Stimulated activated CD8-positive, alpha-beta memory T cell treated with anti-CD3 and anti-CD28 coated beads, Interleukin-7, amount 100 ng/mL, for 1 hour (primary cell): ENCODE results near the gene SLC44A1.

ENCODE experiments used
- DNase-seq, 2 donors: peaks; one replicate each; pipeline ENCODE4 v3.0.0-alpha.2; 2020; ENCODE audit warnings: low read depth in 2 of 2

SLC44A1 gene

GRCh38 chr9:105244003-105244733 is at the start of gene SLC44A1:
Gene SLC44A1, plus strand, starts transcription at chr9:105244651. Its CDS starts 218 bp downstream, at chr9:105244869.
- peak; percentile 78 to 80 for DNase-seq

- no peak for DNase-seq
Measured at GRCh38 chr9:105195259-105195658, 49.2 kb upstream of the SLC44A1 start.

- DNase-seq = no peak
Measured at GRCh38 chr9:105198023-105198422, 46.4 kb upstream of the SLC44A1 start.

- no peak for DNase-seq
Measured at GRCh38 chr9:105198865-105199264, 45.6 kb upstream of the SLC44A1 start.

GRCh38 chr9:105204416-105204815 is 40.0 kb upstream of the SLC44A1 start:
- no peak for DNase-seq

- DNase-seq = no peak
Measured at GRCh38 chr9:105205787-105206495, 38.5 kb upstream of the SLC44A1 start.

GRCh38 chr9:105206496-105206820 is 38.0 kb upstream of the SLC44A1 start:
- DNase-seq = no peak

GRCh38 chr9:105206821-105207699 is 37.4 kb upstream of the SLC44A1 start:
- no peak for DNase-seq

GRCh38 chr9:105216440-105217178 is 27.8 kb upstream of the SLC44A1 start:
- DNase-seq = no peak

GRCh38 chr9:105218673-105219072 is 25.8 kb upstream of the SLC44A1 start:
- no peak for DNase-seq

GRCh38 chr9:105219291-105219805 is 25.1 kb upstream of the SLC44A1 start:
- DNase-seq = no peak

- no peak for DNase-seq
Measured at GRCh38 chr9:105220451-105220850, 24.0 kb upstream of the SLC44A1 start.

GRCh38 chr9:105223544-105224140 is 20.8 kb upstream of the SLC44A1 start:
- DNase-seq = no peak

GRCh38 chr9:105226055-105226454 is 18.4 kb upstream of the SLC44A1 start:
- no peak for DNase-seq

- DNase-seq = no peak
Measured at GRCh38 chr9:105232207-105232606, 12.2 kb upstream of the SLC44A1 start.

- no peak for DNase-seq
Measured at GRCh38 chr9:105233873-105234272, 10.6 kb upstream of the SLC44A1 start.

GRCh38 chr9:105236261-105236660 is 8.2 kb upstream of the SLC44A1 start:
- DNase-seq = no peak

- DNase-seq = no peak
Measured at GRCh38 chr9:105237246-105237645, 7.2 kb upstream of the SLC44A1 start.

GRCh38 chr9:105238302-105238701 is 6.1 kb upstream of the SLC44A1 start:
- DNase-seq = no peak

GRCh38 chr9:105241356-105242043 is 3.0 kb upstream of the SLC44A1 start:
- no peak for DNase-seq
